ENCODE measurements around the gene INF2. TPM values are rescaled to one million over a fixed set of nuclear protein-coding genes. Genes with fewer than 3 reads are reported as not detected.

The INF2 gene
- total and polyA plus RNA-seq, 2 experiments from 2014 or later: 36.7 to 75.5 TPM

DNA sequence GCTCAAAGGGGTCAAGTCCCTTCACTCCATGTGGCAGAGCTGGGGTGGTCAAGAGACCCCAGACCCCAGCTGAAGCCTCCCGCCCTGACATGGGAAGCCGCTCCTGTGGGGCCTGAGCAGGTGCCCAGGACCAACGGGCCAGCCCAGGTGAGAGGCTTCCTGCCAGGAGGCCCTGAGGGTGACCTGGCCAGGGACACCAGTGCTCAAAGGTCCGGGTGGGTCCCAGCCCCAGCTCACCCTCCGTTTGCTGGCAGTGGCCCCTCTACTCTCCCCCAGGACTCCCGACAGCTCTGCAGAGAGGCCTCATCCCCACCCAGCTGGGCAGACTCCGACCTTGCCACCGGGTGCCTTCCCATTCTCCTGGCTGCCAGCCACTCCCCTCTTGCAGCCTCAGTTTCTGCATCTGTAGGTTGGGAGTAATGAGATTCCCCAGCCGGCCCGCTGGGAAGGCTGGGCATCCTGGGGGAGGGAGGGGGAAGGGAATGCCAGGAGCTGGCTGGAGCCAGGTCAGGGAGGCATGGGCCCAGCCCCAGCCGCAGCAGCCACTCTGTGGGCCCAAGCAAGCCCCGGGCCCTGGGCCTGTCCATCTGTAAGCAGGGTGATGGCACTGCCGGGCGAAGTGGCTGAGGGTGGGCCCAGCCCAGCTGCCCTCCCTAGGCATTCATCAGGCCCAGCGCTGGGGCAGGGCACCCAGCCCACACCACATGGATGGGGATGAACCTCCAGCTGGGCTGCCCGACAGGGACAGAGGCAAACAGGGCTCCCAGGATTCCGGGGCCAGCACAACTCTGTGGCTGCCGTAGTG is 10.3 kb upstream of the INF2 start (continued):
- TF ChIP-seq, protein P1, sequence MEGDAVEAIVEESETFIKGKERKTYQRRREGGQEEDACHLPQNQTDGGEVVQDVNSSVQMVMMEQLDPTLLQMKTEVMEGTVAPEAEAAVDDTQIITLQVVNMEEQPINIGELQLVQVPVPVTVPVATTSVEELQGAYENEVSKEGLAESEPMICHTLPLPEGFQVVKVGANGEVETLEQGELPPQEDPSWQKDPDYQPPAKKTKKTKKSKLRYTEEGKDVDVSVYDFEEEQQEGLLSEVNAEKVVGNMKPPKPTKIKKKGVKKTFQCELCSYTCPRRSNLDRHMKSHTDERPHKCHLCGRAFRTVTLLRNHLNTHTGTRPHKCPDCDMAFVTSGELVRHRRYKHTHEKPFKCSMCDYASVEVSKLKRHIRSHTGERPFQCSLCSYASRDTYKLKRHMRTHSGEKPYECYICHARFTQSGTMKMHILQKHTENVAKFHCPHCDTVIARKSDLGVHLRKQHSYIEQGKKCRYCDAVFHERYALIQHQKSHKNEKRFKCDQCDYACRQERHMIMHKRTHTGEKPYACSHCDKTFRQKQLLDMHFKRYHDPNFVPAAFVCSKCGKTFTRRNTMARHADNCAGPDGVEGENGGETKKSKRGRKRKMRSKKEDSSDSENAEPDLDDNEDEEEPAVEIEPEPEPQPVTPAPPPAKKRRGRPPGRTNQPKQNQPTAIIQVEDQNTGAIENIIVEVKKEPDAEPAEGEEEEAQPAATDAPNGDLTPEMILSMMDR (conservative IDR thresholded peaks at IDR 0.05; ENCODE audit: low read depth in 2 of 2): no peak
- no peak for TF ChIP-seq EZH2phosphoT487 (IDR thresholded peaks at IDR 0.05; ENCODE audit: unreplicated experiment)

- no peaks in the 10 kb centered on the region for H3K79me2 ChIP-seq (replicated peaks; ENCODE audit: insufficient read depth)
- Mint-ChIP-seq H3K27ac (peak overlapping the region; percentile 81), H3K9me3 (no peaks in the 10 kb centered on the region), H3K36me3 (ENCODE audit: low read depth) (no peaks in the 10 kb centered on the region; the same call in 2 of the 3 replicates), H3K27me3 (ENCODE audit: insufficient read depth, low read depth, poor library complexity) (peaks cover 32% of the 10 kb centered on the region), H3K4me3 (no peak overlapping the region; the same call in 2 of the 3 replicates), H3K4me1 (peaks cover 62% of the 10 kb centered on the region)
- H3K9me2 ChIP-seq (ENCODE audit: insufficient read depth): peaks cover 4% of the 10 kb centered on the region; the same call in 1 of the 2 replicates
- 0 out of 2 replicates have a peak overlapping the region, but pooled peaks have one; percentile 78 for H3K4me2 ChIP-seq
- H3K36me3 ChIP-seq (ENCODE audit: insufficient read depth): no peaks in the 10 kb centered on the region
- H3F3A ChIP-seq (replicated peaks; ENCODE audit: low read depth): peaks cover 27% of the 10 kb centered on the region
- no peak overlapping the region; the same call in 1 of the 2 replicates for H3K27ac ChIP-seq (ENCODE audit: low read depth)
- DNase-seq (ENCODE audit: low spot score): no peak
- H4K20me1 ChIP-seq (replicated peaks; ENCODE audit: insufficient read depth): no peaks in the 10 kb centered on the region
- no peak overlapping the region for H3K4me3 ChIP-seq
- no peak overlapping the region for H2AFZ ChIP-seq
- no peaks in the 10 kb centered on the region for H3K27me3 ChIP-seq (ENCODE audit: insufficient read depth)
- H3K4me1 ChIP-seq (ENCODE audit: insufficient read depth): peaks cover 58% of the 10 kb centered on the region
- no peak for ATAC-seq
- TF ChIP-seq, protein P2, sequence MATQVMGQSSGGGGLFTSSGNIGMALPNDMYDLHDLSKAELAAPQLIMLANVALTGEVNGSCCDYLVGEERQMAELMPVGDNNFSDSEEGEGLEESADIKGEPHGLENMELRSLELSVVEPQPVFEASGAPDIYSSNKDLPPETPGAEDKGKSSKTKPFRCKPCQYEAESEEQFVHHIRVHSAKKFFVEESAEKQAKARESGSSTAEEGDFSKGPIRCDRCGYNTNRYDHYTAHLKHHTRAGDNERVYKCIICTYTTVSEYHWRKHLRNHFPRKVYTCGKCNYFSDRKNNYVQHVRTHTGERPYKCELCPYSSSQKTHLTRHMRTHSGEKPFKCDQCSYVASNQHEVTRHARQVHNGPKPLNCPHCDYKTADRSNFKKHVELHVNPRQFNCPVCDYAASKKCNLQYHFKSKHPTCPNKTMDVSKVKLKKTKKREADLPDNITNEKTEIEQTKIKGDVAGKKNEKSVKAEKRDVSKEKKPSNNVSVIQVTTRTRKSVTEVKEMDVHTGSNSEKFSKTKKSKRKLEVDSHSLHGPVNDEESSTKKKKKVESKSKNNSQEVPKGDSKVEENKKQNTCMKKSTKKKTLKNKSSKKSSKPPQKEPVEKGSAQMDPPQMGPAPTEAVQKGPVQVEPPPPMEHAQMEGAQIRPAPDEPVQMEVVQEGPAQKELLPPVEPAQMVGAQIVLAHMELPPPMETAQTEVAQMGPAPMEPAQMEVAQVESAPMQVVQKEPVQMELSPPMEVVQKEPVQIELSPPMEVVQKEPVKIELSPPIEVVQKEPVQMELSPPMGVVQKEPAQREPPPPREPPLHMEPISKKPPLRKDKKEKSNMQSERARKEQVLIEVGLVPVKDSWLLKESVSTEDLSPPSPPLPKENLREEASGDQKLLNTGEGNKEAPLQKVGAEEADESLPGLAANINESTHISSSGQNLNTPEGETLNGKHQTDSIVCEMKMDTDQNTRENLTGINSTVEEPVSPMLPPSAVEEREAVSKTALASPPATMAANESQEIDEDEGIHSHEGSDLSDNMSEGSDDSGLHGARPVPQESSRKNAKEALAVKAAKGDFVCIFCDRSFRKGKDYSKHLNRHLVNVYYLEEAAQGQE (IDR thresholded peaks at IDR 0.05; ENCODE audit: unreplicated experiment): no peak
- TF ChIP-seq, protein P3, sequence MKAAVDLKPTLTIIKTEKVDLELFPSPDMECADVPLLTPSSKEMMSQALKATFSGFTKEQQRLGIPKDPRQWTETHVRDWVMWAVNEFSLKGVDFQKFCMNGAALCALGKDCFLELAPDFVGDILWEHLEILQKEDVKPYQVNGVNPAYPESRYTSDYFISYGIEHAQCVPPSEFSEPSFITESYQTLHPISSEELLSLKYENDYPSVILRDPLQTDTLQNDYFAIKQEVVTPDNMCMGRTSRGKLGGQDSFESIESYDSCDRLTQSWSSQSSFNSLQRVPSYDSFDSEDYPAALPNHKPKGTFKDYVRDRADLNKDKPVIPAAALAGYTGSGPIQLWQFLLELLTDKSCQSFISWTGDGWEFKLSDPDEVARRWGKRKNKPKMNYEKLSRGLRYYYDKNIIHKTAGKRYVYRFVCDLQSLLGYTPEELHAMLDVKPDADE (IDR thresholded peaks at IDR 0.05): no peak
- TF ChIP-seq, protein P4, sequence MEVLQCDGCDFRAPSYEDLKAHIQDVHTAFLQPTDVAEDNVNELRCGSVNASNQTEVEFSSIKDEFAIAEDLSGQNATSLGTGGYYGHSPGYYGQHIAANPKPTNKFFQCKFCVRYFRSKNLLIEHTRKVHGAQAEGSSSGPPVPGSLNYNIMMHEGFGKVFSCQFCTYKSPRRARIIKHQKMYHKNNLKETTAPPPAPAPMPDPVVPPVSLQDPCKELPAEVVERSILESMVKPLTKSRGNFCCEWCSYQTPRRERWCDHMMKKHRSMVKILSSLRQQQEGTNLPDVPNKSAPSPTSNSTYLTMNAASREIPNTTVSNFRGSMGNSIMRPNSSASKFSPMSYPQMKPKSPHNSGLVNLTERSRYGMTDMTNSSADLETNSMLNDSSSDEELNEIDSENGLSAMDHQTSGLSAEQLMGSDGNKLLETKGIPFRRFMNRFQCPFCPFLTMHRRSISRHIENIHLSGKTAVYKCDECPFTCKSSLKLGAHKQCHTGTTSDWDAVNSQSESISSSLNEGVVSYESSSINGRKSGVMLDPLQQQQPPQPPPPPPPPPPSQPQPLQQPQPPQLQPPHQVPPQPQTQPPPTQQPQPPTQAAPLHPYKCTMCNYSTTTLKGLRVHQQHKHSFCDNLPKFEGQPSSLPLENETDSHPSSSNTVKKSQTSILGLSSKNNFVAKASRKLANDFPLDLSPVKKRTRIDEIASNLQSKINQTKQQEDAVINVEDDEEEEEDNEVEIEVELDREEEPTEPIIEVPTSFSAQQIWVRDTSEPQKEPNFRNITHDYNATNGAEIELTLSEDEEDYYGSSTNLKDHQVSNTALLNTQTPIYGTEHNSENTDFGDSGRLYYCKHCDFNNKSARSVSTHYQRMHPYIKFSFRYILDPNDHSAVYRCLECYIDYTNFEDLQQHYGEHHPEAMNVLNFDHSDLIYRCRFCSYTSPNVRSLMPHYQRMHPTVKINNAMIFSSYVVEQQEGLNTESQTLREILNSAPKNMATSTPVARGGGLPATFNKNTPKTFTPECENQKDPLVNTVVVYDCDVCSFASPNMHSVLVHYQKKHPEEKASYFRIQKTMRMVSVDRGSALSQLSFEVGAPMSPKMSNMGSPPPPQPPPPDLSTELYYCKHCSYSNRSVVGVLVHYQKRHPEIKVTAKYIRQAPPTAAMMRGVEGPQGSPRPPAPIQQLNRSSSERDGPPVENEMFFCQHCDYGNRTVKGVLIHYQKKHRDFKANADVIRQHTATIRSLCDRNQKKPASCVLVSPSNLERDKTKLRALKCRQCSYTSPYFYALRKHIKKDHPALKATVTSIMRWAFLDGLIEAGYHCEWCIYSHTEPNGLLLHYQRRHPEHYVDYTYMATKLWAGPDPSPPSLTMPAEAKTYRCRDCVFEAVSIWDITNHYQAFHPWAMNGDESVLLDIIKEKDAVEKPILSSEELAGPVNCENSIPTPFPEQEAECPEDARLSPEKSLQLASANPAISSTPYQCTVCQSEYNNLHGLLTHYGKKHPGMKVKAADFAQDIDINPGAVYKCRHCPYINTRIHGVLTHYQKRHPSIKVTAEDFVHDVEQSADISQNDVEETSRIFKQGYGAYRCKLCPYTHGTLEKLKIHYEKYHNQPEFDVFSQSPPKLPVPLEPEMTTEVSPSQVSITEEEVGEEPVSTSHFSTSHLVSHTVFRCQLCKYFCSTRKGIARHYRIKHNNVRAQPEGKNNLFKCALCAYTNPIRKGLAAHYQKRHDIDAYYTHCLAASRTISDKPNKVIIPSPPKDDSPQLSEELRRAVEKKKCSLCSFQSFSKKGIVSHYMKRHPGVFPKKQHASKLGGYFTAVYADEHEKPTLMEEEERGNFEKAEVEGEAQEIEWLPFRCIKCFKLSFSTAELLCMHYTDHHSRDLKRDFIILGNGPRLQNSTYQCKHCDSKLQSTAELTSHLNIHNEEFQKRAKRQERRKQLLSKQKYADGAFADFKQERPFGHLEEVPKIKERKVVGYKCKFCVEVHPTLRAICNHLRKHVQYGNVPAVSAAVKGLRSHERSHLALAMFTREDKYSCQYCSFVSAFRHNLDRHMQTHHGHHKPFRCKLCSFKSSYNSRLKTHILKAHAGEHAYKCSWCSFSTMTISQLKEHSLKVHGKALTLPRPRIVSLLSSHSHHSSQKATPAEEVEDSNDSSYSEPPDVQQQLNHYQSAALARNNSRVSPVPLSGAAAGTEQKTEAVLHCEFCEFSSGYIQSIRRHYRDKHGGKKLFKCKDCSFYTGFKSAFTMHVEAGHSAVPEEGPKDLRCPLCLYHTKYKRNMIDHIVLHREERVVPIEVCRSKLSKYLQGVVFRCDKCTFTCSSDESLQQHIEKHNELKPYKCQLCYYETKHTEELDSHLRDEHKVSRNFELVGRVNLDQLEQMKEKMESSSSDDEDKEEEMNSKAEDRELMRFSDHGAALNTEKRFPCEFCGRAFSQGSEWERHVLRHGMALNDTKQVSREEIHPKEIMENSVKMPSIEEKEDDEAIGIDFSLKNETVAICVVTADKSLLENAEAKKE (CRISPR knock-in tag; IDR thresholded peaks at IDR 0.05): no peak
- TF ChIP-seq, protein P1 (conservative IDR thresholded peaks at IDR 0.05; ENCODE audit: low read depth in 2 of 2): no peak
- no peak for TF ChIP-seq EZH2phosphoT487 (IDR thresholded peaks at IDR 0.05; ENCODE audit: unreplicated experiment)
These were observed 9.2 kb upstream of the INF2 start for GRCh38 chr14:104680056-104680805.
